ENCODE results near the gene SMPD3. TPM values are rescaled to one million over a fixed set of nuclear protein-coding genes. Genes with fewer than 3 reads are reported as not detected.

SMPD3 gene
- total RNA-seq, 2 donors from 2014 or later, result 1.3 to 2.2 TPM

DNA sequence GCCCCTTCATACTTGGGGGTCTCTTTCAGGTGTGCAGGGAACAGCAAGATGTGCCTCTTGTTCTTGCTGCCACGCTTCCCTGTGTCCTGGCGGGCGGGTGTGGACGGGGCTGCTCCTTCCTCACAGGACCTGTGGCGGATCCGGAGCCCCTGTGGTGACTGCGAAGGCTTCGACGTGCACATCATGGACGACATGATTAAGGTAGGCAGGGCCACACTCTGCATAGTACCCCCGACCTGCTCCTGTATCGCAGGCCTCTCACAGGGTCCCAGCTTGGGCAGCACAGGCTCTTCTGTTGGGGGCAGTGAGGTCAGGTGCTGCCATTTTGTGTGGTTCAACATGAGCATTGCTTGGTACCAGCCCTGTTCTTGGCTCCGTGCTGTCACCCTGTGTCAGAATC, 94.9 kb downstream of the SMPD3 start:
- DNase-seq, result no peak
- intact Hi-C loops (cut with DNase I), result no loop called here
- no peak for ATAC-seq

DNA sequence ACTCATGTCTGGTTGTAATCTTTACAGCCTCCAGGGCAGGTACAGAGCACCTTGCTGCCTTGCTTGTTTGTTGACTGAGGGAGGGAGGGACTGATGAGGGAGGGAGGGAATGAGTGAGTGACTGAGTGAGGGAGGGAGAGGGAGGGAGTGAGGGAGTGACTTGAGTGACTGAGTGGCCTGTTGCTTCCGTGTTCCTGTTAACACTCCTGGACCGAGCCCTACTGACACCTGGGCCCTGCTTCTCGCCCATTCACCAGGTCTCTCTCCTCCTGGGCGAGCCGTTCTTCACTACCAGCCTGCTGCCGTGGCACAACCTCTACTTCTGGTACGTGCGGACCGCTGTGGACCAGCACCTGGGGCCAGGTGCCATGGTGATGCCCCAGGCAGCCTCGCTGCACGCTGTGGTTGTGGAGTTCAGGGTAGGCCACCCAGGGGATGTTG, 96.3 kb downstream of the SMPD3 start:
- no peak for ATAC-seq
- DNase-seq, result no peak

DNA sequence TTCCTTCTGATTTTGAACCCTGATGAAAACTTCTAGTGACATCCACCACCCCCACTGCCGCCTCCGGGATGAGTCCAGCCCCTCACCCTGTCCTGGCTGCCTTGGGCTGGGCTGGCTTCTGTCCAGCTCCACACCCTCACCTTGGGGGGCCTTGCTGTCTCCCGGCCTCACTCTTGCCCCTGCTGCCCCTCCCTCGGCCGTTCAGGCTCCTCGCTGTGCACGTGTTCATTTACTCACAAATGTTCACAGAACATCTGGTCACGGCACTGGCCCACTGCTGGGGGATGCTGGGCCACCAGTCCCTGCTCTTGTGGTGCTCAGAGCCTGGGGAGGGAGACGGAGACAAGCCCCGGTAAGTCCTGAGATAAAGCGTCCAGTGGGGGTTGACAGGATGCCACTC, 96.8 kb downstream of the SMPD3 start:
- ATAC-seq, result no peak

More for the DNA sequence above, 96.3 kb downstream of the SMPD3 start:
- intact Hi-C loops (cut with DNase I), result no loop called here

DNA sequence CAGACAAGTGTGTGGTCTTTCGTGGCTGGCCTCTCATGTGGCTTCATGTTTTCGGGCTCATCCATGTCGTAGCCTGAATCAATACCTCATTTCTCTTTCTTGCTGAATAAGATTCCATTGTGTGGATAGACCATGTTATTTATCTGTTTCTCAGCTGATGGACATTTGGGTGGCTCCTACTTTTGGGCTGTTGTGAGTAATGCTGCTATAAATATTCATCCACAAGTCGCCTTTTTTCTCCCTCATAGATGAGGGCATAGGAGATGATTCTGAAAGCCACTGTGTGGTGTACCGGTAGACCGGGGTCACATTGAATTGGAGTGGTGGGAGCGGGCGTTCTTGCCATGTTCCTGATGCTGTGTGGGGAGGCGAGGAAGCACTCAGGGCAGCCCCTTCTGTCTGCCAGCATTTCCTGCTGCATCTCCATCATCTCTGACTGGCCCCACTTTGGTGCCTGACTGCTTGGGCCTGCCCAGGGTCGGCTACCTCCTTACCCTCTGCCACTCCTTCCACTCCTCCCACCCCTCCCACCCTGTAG, 97.4 kb downstream of the SMPD3 start:
- DNase-seq (no peak), ATAC-seq (no peak)
- intact Hi-C loops (cut with DNase I), result no loop called here

More for the DNA sequence above, 96.8 kb downstream of the SMPD3 start:
- DNase-seq, result no peak
- intact Hi-C loops (cut with DNase I), result no loop called here

DNA sequence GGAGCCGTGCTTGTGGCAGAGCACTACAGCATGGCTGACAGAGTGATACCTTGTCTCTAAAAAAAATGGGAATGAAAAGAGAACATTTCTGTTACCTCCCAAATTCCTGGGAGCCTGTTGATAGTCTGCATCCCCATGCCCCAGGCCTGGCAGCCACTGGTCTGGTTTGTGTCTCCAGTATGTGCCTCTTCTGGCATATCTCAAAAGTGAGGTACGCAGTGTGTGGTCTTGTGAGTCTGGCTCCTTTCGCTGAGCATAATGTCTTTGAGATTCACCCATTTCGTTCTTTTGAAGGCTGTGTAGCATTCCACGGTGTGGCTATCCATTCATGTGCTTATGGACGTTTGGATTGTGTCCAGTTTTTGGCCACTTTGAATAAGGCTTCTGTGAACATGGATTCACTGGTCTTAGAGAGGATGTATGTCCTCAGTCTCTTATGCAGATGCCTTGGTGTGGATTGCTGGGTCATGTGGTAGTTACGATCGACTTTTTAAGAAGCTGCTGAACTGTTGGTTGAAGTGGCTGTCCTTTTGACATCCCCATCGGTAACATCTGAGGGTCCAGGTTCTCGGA, 98.4 kb downstream of the SMPD3 start:
- DNase-seq (no peak), ATAC-seq (no peak)
- intact Hi-C loops (cut with DNase I), result no loop called here

DNA sequence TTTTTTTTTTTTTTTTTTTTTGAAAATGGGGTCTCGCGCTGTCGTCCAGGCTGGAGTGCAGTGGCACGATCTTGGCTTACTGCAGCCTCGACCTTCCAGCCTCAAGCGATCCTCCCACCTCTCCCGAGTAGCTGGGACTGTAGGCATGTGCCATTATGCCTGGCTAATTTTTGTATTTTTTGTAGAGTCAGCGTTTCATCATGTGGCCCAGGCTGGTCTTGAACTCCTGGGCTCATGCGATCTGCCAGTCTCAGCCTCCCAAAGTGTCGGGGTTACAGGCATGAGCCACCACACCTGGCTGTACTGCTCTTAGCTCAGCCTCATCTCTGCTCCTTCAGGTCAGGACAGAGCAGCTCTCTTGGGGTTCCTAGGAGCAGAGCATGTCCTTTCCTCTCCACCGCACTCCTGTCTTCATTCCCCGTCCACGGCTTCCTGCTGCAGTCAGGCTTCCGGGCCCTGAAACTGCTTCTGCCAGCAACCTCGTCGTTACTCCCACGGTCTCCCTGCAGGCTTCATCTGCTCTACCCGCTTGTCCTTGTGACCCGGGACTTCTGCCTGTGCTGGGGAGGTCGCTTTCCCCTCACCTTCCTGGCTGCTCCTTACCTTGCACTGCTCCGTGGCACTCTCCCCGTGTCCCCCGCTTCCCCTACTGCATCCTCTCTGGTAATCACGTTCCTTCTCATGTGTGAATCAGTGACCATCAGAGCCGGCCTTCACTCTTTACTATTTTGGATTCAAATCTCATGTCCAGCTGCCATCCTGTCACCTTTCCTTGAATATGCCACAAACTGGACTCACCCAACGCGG, 99.5 kb downstream of the SMPD3 start:
- DNase-seq (no peak), ATAC-seq (no peak)
- intact Hi-C loops (cut with DNase I), result no loop called here

DNA sequence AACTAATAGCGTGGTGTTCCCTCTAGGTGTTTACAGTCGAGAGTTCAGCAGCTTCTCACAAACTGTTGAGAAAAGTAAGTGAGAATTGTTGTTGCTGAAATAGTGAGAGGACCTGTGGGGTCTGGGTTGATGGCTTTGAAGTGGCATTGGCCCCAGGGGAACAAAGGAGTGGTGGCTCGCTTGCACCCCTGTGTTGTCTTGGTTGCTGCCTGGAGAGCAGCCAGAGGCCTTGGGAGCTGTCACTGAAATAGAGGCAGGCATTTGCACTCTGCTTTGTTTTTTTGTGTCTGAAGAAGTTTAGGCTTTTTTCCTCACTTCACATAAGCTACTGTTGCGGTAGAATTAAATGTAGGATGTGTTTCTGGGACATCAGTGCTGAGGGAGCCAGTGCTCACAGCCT, 100.7 kb downstream of the SMPD3 start:
- intact Hi-C loops (cut with DNase I), result no loop called here
- no peak for ATAC-seq
- DNase-seq, result no peak

DNA sequence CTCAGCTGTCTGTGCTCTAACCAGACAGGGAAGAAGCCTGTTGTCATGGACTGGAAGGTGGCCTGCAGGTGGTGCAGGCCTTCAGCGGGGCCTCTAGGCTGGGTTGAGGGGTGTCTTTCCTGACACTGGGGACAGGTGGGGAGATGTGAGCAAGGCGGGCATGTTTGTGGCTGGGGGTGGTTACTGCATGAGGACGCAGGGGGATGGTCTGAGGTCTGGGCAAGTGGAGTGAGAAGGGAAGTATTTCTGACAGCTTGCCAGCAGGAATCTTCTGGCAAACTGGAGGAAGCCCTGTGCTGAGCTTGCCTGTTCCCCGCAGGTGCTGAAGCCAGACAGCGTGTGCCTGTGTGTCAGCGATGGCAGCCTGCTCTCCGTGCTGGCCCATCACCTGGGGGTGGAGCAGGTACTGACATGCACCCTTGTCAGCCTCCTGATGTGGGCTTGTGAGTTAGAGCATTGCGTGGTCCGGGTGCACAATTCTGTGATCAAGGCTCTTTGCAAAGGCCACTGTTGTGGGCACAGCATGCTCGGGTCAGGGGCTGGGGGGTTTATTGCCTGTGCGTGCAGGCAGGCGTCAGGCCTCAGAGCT, 101.3 kb downstream of the SMPD3 start:
- intact Hi-C loops (cut with DNase I), result no loop called here
- no peak for ATAC-seq
- no peak for DNase-seq

DNA sequence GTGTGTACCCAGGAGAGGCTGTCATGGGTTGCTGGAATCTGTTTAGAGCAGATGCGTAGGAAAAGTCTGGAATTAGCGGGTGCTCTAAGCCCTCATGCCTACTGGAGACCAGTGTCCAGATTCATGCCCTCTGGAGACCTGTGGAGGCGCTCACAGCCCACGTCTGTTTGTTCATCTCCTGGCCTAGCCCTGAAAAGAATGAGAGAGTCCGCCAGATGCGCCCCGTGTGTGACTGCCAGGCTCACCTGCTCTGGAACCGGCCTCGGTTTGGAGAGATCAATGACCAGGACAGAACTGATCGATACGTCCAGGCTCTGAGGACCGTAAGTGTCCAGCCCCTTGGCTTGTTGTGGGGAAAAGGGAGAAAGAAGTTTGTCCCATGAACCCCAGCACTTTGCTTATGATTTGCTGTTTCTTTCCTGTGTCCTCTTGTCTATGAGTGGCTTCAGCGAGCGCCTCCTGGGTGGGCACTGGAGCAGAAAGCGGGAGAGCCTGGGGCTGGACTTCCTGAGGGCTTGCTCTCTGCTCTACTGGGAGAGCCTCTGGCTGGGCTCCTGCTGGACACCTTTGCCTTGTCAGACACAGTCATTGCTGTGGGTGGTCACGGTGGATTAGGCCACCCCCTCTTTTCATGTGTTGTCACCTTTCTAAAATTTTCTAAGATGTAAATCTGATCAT, 102.2 kb downstream of the SMPD3 start:
- ATAC-seq (no peak), DNase-seq (no peak)
- intact Hi-C loops (cut with DNase I), result no loop called here

DNA sequence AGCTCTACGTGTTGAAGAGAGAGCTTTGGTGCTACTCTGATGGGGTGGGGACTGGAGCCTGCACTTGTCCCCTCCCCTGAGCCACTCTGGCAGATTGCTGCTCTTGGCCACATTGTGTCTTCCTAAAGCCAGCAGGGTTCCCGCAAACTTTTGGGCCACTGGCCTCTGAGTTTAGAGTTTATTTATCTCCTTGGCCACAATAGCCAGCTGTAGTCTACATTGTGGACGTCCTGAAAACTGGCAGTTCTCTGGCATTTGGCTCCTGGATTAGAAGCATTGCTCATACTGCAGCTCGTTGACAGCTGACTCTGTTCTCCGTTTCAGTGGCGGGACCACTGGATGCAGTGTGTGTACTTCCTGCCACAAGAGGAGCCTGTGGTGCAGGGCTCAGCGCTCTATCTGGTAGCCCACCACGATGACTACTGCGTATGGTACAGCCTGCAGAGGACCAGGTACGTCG, 102.9 kb downstream of the SMPD3 start:
- DNase-seq, result no peak
- intact Hi-C loops (cut with DNase I), result no loop called here
- ATAC-seq, result peak; percentile 61 to 62

DNA sequence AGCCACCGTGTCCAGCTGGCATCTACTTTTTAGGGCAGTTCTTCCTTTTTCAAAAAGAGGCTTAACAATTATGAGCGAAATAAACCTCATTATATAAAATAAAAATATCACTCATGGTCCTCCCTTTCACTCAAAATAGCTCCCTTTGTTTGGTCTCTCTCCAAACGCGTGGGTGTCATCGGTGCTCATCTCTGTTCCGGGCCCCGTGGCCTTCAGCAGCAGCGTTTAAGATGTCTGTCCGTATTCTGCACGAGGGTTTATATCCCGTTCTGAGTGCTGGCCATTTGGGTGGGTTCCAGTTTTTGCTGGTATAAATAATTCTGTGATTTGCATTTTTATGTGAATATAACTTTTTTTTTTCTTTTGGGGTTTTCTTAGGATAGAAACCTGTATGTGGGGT, 104.1 kb downstream of the SMPD3 start:
- DNase-seq, result no peak
- intact Hi-C loops (cut with DNase I), result no loop called here
- peak in 1 of 2 donors; percentile 56 for ATAC-seq

DNA sequence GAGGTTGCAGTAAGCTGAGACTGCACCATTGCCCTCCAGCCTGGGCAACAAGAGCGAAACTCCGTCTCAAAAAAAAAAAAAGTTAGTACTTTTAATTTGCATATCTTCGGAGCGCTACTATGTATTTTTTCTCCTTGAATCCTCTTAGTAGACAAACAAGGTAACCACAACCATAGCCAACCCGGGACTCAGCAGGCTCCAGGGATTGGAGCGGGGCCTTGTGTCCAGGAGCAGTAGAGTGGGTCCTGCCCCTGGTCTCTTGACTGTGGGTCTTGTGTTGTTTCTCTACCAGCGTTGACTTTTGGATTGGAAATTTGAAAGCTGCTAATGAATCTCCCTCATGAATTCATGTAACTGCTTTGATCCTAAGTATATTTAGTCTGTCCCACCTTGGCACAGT, 105.2 kb downstream of the SMPD3 start:
- DNase-seq, result no peak
- ATAC-seq, result no peak
- intact Hi-C loops (cut with DNase I), result no loop called here

DNA sequence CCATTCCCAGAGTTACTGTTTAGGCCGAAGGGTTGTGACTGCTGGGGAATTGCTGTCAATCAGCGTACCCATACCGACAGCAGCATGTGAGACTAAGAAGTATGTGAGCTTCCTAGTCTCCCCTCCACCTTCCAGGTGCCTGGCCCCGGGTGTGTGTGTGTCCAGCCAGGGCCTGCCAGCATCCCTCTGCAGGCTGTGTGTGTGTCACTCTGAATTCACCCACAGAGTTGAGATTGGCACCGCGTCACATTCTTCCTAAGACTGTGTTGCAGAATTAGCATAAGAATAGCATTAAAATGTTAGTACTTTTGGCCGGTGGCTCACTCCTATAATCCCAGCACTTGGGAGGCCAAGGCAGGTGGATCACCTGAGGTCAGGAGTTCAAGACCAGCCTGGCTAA, 105.7 kb downstream of the SMPD3 start:
- DNase-seq (no peak), ATAC-seq (no peak)
- intact Hi-C loops (cut with DNase I), result no loop called here

DNA sequence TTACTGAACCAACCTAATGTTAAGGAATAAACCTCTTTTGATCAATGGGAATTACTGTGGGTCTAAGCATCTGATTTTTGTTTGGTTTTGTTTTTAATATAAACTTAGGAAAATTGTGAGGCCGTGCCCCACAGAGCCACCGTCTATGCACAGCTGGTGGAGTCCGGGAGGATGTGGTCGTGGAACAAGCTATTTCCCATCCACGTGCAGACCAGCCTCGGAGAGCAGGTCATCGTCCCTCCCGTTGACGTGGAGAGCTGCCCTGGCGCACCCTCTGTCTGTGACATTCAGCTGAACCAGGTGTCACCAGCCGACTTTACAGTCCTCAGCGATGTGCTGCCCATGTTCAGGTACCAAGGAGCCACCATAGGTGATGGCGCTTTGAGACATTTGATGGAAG, 109.1 kb downstream of the SMPD3 start:
- intact Hi-C loops (cut with DNase I), result no loop called here
- DNase-seq (no peak), ATAC-seq (no peak)

DNA sequence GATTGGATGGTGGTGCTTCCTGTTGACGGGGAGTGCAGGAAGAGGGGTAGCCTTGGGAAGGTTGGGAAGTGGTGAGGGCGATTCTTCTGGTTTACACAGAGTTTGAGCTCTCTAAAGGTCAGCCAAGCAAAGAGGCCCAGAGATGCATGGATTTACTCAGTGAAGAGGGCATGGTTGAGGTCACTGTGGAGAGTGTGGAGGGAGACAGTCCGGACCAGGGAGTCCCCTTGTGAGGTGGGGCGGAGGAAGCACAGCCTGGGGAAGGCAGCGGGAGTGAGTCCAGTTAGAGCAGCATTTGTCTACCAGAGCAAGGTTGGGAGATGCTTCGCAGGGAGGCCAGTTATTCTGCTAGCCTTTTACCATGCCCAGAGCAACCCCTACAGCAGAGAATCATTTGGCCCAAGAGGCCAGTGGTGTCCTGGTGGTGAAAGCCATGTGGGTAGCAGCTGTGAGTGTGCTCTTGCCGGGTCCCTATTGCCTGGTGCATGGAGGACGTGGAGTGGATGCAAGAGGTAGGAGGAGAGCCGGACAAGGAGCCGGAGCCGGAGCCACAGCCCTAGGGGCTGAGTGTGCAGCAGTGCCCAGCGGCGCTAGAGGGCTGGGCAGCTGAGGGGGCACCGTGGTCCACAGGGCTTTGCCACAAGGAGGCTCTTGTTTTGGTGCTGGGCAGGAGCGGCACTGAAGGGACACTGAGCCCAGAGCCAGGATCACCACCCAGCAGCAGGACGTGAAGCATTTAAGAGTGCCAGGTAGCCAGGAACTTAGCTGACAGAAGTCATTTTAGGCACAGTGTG, 109.8 kb downstream of the SMPD3 start:
- DNase-seq (no peak), ATAC-seq (no peak)
- intact Hi-C loops (cut with DNase I), result no loop called here

DNA sequence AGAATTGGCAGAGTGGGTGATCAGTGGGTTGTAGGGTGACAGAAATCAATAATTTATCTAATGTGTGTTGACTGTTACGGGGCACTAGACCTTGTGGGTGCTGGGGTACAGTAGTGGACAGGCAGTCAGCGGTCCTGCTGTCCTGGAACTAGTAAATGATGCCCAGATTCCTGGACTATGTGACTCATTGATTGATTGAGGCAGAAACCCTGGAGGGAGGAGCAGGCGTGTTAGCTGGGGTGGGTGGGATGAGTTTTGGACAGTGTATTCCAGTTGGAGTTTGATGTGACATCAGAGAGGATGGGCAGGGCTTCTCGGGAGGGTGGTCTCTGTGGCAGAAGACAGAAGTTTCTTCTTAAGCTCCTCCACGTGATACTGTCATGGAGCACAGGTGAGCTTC, 113.1 kb downstream of the SMPD3 start:
- intact Hi-C loops (cut with DNase I), result no loop called here
- no peak for DNase-seq
- ATAC-seq, result no peak

DNA sequence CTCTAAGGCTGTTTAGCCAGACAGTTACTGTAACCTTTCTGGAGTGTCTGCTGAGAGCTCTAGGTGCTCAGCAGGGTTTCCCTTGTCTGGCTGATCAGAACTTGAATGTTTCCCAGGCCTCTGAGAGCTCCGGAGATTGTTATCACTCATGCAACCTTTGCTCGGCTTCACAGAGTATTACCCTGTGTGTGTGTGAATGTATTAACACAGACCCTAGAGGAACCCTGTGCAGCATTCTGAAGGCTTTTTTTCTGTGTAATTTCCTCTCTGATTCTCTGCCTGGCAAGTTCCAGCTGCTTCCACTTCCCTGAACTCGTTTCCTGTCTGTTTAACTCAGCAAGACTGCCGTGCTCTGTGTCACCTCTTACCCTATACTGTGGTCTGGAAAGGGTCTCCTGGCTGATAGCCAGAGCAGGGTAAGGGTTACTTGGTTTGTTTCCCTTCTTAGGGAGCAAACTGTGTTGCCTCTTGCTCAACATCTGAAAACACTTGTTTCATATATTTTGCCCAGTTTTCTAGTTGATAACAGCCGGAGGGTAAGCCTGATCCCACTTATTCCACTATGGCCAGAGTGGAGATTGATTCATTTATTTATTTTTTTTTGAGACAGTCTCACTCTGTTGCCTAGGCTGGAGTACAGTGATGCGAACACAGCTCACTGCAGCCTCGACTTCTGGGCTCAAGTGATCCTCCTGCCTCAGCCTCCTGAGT, 115.7 kb downstream of the SMPD3 start:
- ATAC-seq (peak; percentile 55), DNase-seq (no peak)
- intact Hi-C loops (cut with DNase I), result loop anchor here in 1 of 2 donors (5.0 kb wide), 1 partner anchor 85 kb away; the partner anchor contains the start of gene PLA2G15

DNA sequence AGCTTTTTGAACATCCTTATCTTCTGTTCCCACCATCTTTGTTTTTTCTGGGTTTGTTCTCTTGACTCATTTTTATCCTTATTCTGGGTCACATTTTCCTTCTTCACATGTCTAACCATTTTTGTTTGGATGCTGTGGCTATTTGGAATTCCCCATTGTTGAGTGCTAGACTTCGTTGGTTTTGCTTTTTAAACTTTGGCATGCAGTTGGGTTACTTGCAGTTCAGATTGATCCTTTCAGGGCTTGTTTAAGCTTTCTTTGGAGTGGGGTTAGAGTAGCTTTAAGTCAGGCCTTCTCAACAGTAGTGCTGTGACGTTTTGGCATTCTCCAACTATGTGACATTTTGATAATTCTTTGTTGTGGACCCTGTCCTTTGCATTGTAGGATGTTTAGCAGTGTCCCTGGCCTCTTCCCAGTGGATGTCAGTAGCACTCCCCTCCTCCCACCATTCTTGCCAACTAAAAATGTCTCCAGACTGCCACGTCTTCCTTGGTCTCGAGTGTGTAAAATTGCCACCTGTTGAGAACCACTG, 116.4 kb downstream of the SMPD3 start:
- intact Hi-C loops (cut with DNase I), result loop anchor here in 1 of 2 donors (5.0 kb wide), 1 partner anchor 85 kb away; the partner anchor contains the start of gene PLA2G15
- ATAC-seq, result no peak

More for the DNA sequence above, 116.4 kb downstream of the SMPD3 start:
- DNase-seq, result no peak

Measured in left cardiac atrium (tissue), 4 donors.